ELR (cell line): ENCODE measurements around the gene PRICKLE2.

Experiments
- DNase-seq: peaks from one replicate; pipeline ENCODE4 v3.0.0-alpha.2; 2015; ENCODE audit warnings: low read depth

The PRICKLE2 gene

DNA sequence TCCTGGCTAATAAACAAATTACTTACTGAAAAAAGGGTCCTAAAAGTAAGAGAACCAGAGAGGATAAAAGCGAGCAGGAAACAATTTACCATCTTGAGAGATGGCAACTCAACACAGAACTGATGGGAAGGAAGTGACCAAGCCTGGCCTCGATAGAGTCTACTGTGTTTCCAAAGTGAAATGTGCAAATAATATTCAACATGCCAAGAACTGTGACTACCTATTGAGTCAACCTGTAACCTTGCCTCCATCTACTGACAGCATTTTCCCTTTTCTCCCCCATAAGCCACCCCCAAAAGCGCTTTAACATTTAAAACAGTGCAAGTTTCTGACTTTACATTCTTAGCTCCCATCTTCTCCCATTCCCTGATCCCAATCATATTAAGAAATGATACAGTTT is 126.6 kb downstream of the PRICKLE2 start:
- DNase-seq = peak; percentile 26

GRCh38 chr3:64097920-64098319 is 127.3 kb downstream of the PRICKLE2 start:
- no peak for DNase-seq

GRCh38 chr3:64095802-64096201 is 129.5 kb downstream of the PRICKLE2 start:
- no peak for DNase-seq

- no peak for DNase-seq
Observed at GRCh38 chr3:64094713-64095079, 130.6 kb downstream of the PRICKLE2 start.

GRCh38 chr3:64093825-64094712 is 131.2 kb downstream of the PRICKLE2 start:
- DNase-seq = peak; percentile 48

DNA sequence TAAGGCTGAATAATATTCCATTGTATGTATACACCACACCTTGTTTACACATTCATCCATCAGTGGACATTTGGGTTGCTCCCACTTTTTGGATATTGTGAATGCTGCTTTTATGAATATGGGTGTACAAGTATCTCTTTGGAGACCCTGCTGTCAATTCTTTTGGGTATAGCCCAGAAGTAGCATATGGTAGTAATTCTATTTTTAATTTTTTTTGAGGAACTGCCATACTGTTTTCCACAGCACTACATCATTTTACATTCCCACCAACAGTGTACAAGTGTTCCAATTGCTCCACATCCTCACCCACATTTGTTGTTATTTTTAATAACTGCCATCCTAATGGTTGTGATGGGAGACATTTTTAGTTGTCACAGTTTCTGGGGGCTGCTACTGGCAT is 132.1 kb downstream of the PRICKLE2 start:
- DNase-seq = no peak

GRCh38 chr3:64091501-64091900 is 133.8 kb downstream of the PRICKLE2 start:
- no peak for DNase-seq

DNA sequence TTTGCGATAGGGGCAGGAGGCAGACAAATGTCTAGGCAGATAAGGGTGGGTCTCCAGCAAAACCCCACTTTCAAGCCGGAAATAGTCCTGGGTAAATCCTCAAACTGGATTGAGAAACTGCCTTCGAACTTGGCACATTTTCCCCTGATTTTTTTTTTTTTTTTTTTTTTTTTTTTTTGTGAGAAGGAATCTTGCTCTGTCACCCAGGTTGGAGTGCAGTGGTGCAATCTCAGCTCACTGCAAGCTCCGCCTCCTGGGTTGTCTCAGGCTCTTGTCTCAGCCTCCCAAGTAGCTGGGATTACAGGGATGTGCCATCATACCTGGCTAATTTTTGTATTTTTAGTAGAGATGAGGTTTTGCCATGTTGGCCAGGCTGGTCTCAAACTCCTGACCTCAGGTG is 135.9 kb downstream of the PRICKLE2 start:
- DNase-seq = peak; percentile 3

DNA sequence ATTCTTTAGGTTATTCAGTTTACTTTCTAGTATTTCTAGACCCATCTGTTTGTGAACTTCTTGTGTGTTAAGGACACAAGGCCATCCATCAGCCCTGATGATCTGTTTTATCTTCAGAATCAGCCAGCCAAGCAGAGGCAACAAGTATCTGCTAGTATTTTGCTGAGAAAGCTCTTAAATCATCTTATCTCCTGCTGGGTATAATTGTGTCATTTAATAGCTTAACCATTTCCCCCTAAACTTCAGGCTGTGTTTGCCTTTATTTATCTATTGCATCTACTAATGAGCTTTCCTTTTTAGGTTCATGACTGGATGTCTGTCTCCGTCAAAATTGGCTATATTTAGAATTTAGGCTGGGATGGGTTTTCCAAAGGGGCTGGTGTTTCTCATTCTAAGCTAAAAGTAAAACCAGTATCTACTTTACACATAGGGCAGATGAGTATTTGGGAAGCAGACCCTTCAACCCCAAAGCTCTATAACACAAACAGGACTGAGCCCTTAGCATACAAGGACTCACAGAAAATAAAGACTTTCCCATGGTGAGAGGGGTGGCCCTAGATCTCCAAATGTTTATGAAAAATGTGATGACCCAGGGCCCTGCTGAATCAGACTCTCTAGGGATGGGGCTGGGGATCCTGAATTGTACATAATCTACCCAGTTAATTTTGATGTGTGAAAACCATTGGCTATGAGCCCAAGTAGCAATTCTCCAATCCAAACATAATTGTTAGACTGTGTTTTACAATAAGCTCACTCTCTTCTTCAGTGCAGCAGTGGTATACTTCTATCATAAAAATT is 136.7 kb downstream of the PRICKLE2 start:
- DNase-seq = no peak

DNA sequence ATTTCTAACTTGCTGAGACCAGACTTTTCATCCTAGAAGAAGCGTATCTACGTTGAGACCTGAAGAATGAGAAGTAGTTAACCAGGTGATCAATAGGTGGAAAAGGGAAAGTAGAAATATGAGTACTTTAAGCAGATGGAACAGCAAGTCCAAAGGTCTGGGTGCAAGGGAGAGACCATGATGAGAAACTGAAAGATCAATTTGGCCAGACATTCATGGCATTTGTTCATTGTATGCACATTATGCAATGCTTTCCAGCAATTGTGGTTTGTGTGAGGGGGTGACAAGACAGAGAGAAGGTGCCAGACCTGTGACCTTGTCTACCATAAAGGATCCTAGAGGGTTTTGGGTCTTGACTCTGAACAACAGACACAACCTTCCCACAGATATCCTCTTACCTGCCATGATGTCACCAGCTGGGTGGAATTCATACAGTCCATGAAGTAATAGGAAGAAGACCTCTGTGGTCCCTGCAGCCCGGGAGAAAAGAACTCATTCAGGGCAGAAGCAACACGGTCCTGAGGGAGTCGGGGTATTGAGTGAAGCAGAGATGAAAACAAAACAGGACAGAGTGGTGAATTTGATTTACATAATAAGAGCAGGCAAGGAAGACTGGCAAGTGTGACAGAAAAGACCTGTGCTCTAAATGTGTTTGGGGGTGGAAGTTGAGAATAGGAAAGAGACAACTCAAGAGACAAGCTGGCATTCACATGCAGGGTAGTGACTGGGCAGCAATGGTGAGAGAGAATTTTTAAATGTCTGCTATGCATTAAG is 138.6 kb downstream of the PRICKLE2 start:
- no peak for DNase-seq

DNA sequence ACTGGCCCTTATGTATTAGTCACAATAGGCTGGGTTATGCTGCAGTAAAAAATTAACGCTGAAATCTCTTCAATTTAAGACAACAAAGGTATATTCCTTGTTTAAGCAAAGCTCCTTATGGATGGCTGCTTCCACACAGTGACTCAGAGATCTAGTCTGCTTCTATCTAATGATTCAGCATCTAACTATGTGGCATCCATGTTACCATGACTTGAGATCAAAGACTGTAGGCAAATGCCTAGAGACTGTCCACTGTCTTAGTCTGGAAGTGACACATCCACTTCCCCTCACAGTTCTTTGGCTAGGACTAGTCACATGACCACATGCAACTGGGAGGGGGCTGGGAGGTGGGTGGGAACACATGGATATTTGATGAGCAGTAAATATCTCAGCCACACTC is 140.6 kb downstream of the PRICKLE2 start:
- DNase-seq = peak; percentile 99

DNA sequence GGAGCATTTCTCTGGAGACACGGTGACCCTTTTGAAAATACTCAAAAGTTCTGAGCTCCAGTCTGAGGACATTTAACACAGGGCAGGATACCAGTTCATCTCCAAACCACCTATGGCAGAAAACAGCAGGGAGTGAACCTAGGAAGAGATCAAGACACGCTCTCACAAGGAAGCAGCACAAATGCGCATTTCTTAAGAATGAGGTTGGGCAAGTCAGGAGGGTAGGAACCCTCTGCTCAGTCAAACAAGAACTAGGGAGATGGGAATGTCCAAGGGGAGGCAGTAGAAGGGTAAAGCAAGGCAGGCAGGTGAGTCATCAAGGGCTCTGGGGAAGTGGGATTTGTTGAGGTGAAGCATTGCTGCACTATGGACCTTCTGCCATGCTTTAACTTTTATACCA is 141.7 kb downstream of the PRICKLE2 start:
- no peak for DNase-seq

GRCh38 chr3:64082961-64083541 is 142.2 kb downstream of the PRICKLE2 start:
- no peak for DNase-seq

DNA sequence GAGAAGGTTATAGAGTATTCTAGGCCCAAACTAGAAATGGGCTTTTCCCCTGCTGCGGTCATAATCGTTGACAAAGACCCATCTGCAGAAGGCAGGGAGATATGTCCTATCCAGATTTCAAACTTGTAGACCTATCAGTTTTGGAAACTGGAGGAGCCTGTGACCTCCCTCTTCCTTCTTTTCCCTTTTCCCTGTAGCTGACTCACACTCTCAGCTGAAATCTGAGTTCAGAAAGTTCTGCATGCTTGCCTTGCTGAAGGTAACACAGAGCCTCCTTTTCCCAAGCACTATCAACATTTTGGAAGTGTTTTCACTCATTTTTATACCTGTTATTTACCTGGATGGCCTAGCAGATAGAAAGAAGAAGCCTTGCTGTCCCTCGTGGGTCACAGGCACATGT is 142.9 kb downstream of the PRICKLE2 start:
- no peak for DNase-seq

- no peak for DNase-seq
Observed at GRCh38 chr3:64081235-64081630, 144.0 kb downstream of the PRICKLE2 start.

DNA sequence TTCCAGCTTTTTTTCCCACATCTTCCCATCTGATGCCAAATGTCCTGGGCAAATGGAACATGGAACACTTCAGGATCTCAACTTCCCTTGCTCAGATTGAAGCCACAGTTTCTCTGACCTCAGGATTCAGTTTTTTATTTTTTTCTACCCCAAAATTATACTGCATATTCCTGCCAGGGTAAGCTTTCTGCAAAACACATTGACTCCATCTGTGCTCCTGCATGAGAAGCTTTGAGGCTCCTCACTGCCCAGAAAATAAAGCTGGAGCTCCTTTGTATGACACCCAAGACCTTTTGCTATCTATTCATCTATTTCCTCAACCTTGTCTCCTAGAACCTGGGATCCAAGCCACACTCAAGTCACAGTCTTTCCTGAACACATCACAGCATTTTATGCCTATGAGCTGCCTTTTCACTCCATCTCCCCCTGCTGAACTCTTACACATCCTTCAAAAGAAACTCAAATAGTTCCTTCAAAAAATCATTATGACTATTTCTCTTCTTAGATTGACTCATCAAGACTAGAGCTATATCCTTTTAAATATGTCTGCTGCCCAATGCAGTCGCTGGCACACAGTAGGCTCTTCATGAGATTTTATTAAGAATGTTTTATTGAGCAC is 144.5 kb downstream of the PRICKLE2 start:
- DNase-seq = no peak

DNA sequence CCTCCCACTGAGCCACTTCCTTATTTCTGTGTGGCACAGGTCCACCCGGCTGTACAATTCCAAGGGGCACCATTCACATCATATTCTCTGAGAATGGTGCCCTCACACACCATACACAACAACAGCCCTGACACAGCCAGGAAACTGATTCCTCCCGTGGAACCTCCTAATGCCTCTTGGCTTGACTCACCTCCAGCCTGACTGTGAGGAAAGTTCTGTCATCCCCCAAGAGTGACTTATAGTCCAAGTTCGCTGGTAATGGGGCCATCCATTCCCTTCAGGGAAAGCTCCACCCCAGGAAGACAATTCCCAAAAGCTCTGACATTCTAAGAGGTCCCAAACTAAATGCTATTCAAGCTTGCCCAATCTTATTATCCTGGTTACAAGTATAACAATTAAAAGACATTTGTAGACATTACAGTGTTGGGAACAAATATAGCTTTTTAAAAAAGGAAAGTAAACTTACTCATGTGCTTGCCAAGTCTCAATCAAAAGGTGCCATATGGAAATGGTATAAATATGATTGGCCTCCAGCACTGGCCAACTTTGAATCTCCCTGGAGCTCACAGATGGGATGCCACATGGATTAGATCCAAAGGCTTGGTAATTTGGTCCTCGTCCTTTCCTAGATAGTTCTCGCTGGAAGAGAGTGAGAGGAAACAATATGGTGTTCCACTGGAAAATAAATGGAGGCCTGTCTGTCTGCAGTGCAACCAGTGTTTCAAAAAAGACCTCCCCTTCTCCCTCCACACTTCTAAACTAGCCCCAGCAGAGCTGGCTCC is 145.7 kb downstream of the PRICKLE2 start:
- DNase-seq = peak; percentile 54

- DNase-seq = no peak
Observed at GRCh38 chr3:64078966-64079365, 146.3 kb downstream of the PRICKLE2 start.

- DNase-seq = no peak
Observed at GRCh38 chr3:64074895-64075679, 150.2 kb downstream of the PRICKLE2 start.

DNA sequence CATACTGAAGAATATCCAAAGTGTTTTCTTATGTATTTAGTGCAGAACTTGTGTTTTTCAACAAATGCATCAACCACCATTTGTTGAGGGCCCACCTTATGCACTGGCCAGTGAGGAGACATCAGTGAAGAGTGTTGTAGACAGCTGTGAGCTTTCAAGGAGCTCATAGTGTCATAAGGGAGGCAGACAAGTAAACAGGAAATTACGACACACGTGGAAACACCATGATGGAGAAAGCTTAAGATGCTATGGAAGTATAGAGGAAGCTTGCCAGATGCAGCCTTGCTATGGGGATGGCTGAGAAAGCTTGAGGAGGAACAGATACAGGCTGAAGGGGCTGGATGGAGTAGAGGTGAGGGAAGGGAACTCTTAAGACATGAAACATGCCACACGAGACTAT is 151.2 kb downstream of the PRICKLE2 start:
- peak; percentile 39 for DNase-seq
